Left ventricle myocardium inferior (tissue), 1 donor: ENCODE results near the gene NBL1. TPM values are rescaled to one million over a fixed set of nuclear protein-coding genes. Genes with fewer than 3 reads are reported as not detected.

Experiments used
- DNase-seq: peaks from one replicate; pipeline ENCODE4 v3.0.0-alpha.2; 2020
- H3K27ac ChIP-seq: fragments of 200-600 bp; replicated peaks from 2 replicates; pipeline ENCODE4 v1.8.0; 2021
- H3K27me3 ChIP-seq: fragments of 200-600 bp; 2 replicates; pipeline ENCODE4 v1.8.0; 2021; ENCODE audit warnings: low read depth
- H3K36me3 ChIP-seq: fragments of 200-600 bp; 2 replicates; pipeline ENCODE4 v1.8.0; 2021
- H3K4me1 ChIP-seq: fragments of 200-600 bp; 2 replicates; pipeline ENCODE4 v1.8.0; 2021
- H3K4me3 ChIP-seq: fragments of 200-600 bp; 2 replicates; pipeline ENCODE4 v1.8.0; 2021; ENCODE audit warnings: mild to moderate bottlenecking, moderate library complexity
- H3K9me3 ChIP-seq: fragments of 200-600 bp; replicated peaks from 2 replicates; pipeline ENCODE4 v1.8.0; 2021
- intact Hi-C: fragments of 100-400 bp; cut with micrococcal nuclease; formaldehyde crosslinking; loops from one replicate; pipeline ENCODE4 v1.11.0; 2022
- long read RNA-seq: library from polyadenylated mRNA; unstranded; transcript quantifications from one replicate; pipeline ENCODE4 v2.0.0, GENCODE V29; 2021
- total RNA-seq: library from RNA; stranded (reverse); fragmentation: NEBNext Ultra II Directional; extraction: Animal tissue kit (Norgen Biotek cat#: 25700); gene quantifications from one replicate; pipeline ENCODE4 v1.2.1, GENCODE V29; 2021
- TF ChIP-seq, protein P1 (sequence below): fragments of 200-600 bp; IDR thresholded peaks from 2 replicates; pipeline ENCODE4 v1.8.0; 2021; ENCODE audit warnings: antibody characterized with exemption, mild to moderate bottlenecking, borderline replicate concordance
- donor health status: DM: no; HTN: yes; CAD: no; lungs with severe emphysema.

Gene NBL1, protein sequence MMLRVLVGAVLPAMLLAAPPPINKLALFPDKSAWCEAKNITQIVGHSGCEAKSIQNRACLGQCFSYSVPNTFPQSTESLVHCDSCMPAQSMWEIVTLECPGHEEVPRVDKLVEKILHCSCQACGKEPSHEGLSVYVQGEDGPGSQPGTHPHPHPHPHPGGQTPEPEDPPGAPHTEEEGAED
- total RNA-seq = 30.0 TPM
- long read RNA-seq, transcript NBL1-202 (4 exons, 2,172 nt) = major isoform, 83 of 96 reads
- long read RNA-seq, partial matches to known transcripts = 0 of 96 reads
- long read RNA-seq, other reads (novel, unspliced or antisense) = 13 of 96 reads

DNA sequence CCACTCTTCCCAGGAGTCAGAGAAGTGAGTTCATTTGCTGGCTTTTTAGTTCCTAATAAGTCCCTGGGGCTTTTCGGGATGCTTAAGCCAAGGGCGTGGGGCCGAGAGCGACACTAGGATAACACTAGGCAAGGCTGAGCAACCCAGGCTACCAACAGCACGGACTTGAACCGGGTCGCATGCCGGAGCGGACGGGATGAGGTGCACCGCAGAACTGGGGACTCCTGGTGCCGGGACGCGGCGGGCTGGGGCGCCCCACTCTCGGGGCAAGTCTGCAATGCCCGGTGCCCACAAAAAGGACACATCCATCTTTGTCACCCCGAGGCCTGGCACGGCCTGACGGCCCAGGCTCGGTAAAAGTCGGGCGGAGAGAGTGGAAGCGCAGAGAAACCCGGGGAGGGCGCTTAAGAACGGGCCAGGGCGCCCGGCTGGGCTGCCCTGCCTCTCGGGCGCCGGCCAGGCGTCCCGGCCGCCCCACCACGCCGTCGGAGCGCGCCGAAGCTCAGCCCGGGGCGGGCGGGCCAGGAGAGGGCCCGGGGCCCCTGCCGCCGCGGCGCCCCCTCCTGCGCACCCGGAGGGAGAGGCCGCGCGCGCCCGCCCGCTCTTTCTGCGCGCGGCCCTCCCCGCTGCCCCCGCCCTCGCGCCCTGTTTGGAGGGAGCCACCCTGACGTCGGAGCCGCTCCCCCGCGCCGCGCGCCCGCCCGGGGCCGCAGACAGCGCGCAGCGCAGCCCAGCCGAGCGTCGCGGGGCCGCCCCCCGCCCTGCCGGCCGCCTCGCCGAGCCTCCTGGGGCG lies at the start of gene NBL1:
NBL1 (plus strand) TSS at position 710 of the 793 bp plus-strand sequence. CDS start 10,720 bp downstream, outside the sequence.
- Histone ChIP-seq H3K4me1 (peaks cover 62% of the 10 kb centered on the region), H3K36me3 (no peaks in the 10 kb centered on the region), H3K27ac (peak within 1 kb of the TSS; percentile 92), H3K4me3 (peak within 1 kb of the TSS; percentile 87), H3K27me3 (peaks cover 4% of the 10 kb centered on the region), H3K9me3 (no peaks in the 10 kb centered on the region)
- DNase-seq = peak; percentile 84
- intact Hi-C loops = no loop called here
- TF ChIP-seq, protein P1, sequence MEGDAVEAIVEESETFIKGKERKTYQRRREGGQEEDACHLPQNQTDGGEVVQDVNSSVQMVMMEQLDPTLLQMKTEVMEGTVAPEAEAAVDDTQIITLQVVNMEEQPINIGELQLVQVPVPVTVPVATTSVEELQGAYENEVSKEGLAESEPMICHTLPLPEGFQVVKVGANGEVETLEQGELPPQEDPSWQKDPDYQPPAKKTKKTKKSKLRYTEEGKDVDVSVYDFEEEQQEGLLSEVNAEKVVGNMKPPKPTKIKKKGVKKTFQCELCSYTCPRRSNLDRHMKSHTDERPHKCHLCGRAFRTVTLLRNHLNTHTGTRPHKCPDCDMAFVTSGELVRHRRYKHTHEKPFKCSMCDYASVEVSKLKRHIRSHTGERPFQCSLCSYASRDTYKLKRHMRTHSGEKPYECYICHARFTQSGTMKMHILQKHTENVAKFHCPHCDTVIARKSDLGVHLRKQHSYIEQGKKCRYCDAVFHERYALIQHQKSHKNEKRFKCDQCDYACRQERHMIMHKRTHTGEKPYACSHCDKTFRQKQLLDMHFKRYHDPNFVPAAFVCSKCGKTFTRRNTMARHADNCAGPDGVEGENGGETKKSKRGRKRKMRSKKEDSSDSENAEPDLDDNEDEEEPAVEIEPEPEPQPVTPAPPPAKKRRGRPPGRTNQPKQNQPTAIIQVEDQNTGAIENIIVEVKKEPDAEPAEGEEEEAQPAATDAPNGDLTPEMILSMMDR = no peak

DNA sequence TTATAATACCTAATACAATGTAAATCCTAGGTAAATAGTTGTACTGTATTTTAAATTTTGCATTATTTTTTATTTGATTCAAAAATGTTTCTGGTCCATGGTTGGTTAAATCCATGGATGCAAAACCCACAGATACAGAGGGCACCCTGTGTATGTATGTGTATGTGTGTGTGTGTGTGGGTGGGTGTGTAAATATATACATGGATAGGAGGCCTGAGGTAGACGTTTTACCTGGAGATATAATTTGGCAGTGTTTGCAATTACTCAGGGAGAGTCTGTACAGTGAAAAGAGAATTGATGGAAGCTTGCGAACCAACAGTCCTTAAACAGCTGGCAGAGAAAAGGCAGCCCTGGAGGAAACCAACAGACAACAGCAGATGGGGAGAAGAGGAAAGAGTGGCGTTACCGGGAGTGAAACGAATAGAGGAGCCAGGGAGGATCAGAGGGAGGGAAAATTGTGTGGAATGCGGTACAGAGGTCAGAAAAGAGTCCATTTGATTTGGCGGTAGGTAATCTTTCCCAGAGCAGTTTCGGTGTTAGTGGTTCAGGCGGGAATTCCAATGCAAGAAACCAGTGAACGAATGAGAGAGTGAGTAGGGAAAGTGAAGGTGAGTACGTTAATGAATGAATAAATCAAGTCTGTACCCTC lies 47.9 kb upstream of the NBL1 start:
- H3K27ac ChIP-seq = peak overlapping the region; percentile 96
- intact Hi-C loops = no loop called here
- H3K4me1 ChIP-seq = peaks cover 54% of the 10 kb centered on the region

DNA sequence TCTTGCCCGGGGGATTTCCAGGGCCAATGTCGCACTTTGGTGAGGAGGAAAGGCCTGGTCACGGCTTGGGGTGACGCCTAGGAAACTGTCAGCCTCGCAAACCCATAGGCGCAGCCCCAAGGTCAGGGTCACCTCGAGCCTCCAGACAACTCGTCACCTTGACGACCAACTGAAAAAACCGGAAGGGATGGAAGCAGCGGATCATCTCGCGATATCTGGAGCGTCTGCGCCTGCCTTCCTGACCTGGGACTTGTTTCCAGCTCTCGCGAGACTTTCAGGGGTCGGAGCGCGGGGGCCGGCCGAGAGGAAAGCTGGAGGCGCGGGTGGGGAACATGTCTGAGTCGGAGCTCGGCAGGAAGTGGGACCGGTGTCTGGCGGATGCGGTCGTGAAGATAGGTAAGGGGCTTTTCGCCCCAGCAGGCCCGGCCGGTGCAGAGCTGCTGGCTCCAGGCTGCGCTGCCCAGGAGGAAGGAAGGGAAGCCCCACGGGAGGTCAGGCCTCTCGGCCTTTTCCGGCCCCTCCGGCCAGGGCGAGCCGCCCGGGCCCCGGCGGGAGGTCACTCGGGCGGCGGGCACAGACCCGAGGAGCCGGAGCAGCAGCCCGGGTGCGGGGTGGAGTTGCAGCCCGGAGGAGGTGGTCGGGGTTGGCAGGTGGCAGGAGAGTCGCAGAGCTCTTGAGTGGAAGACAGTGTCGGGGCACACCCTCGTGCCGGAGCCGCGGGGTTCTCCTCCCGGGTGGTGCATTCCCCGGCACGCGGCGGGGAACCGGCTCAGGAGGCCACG lies 47.2 kb upstream of the NBL1 start:
- peak overlapping the region; percentile 96 for H3K27ac ChIP-seq
- TF ChIP-seq, protein P1 = no peak
- peaks cover 4% of the 10 kb centered on the region for H3K36me3 ChIP-seq
- peak overlapping the region; percentile 87 for H3K4me3 ChIP-seq
- H3K9me3 ChIP-seq = no peaks in the 10 kb centered on the region
- peaks cover 61% of the 10 kb centered on the region for H3K4me1 ChIP-seq
- peak; percentile 96 for DNase-seq
- no peaks in the 10 kb centered on the region for H3K27me3 ChIP-seq
- intact Hi-C loops = no loop called here

More for the DNA sequence above, 47.9 kb upstream of the NBL1 start:
- H3K9me3 ChIP-seq = no peaks in the 10 kb centered on the region
- TF ChIP-seq, protein P1 = no peak
- H3K27me3 ChIP-seq = no peaks in the 10 kb centered on the region
- DNase-seq = no peak
- peak overlapping the region; percentile 87 for H3K4me3 ChIP-seq
- H3K36me3 ChIP-seq = no peaks in the 10 kb centered on the region

DNA sequence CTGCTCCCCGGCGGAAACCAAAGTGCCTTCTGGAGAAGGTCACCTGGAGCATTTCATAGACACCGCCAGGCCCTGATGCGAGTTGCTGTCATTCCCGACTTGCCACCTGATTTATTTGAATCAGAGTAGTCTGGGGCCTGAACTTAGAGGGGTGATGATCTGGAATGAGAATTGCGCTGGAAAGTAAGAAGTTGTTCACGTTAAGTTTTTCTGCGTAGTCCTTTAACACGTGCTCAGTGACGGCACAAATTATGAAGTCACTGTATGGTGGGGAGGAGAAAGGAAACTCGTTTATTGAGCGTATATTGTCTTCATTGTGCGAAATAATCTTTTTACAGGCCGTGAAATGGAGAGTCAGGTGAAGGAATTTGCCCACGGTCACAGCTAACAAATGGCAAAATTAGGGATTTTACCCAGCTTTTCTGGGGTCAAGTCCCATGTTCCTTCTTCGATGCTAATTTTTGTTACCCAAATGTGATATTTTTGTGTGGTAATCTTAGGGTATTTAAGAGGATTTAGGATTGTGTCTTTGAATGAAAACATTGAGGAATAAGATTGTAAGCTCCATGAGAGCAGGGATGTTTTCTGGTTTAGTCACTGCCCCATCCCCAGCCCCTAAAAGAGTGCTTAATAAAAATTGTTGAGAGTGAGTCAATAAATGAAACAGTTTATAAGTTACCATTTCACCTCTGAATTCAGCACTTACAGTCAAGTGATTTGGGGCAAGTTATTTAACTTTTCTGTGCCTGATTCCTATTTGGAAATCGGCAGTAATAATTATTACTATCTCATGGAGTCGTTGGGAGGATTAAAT lies 46.4 kb upstream of the NBL1 start:
- peak overlapping the region; percentile 87 for H3K4me3 ChIP-seq
- TF ChIP-seq, protein P1 = no peak
- H3K27me3 ChIP-seq = no peaks in the 10 kb centered on the region
- no peaks in the 10 kb centered on the region for H3K9me3 ChIP-seq
- DNase-seq = no peak
- H3K4me1 ChIP-seq = peaks cover 69% of the 10 kb centered on the region
- peaks cover 5% of the 10 kb centered on the region for H3K36me3 ChIP-seq
- H3K27ac ChIP-seq = peak overlapping the region; percentile 96
- intact Hi-C loops = no loop called here
